ENCODE measurements around the gene AUTS2. TPM values are rescaled to one million over a fixed set of nuclear protein-coding genes. Genes with fewer than 3 reads are reported as not detected.

Gene AUTS2
- total RNA-seq, 1 donor from 2014 or later = 10.3 TPM

DNA sequence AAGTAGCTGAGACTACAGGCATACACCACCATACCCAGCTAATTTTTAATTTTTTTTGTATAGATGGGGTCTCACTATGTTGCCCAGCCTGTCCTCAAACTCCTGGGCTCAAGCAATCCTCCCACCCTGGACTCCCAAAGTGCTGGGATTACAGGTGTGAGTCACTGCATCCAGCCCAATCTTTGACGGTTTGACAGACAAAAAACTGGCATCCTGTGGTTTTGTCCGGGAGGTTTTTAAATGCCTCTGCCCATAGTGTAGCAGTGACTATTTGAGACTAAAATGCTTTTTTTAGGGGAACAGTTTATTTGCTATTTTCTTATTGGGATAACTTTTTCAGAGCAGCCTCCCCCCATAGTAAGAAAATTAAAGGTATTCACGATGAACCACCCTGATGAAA lies 1010.0 kb downstream of the AUTS2 start:
- intact Hi-C loops (cut with DNase I) = no loop called here
- DNase-seq (ENCODE audit: low spot score) = peak; percentile 10

- DNase-seq (ENCODE audit: low spot score) = peak; percentile 66
These were observed 1014.5 kb downstream of the AUTS2 start for GRCh38 chr7:70612811-70613210.

DNA sequence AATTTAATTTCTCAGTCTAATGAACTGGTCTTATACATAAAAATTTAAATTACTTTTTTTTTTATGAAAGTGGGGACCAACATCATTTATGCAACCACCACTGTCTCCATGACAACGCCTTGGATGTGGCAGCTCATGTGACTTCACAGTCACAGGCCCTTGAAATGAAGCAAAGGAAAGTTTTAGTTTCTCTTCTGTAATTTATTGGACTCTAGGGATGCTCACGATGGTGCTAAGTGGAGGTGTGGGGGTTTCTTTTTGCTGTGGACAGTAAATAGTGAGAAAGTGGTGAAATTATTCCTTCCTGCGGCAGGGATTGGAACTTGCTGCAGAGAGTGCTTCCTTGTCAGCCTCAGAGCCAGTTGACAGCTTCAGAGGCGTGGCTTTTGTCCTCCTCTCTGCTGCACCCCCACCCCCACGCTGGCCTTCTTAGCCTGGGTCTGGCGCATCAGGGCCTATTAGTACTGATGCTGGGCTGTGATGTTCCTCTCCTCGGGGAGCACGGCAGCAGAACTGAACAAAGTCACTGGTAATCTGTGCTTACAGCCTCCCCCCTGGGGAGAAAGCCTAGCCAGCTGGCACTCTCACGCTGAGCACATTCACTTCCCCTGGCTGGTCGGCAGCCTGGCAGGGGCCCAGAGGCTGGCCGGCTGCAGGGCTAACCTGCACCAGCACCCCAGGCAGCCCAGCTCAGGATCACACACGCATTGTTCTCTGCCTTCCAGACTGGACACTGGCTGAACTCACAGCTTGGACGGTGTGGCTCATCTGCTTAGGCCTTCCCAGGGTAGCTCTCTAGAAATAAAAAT lies 1016.2 kb downstream of the AUTS2 start:
- intact Hi-C loops (cut with DNase I) = loop anchor here (2.0 kb wide), 1 partner anchor 54 kb away; no protein-coding TSS in a partner anchor

More at GRCh38 chr7:70612811-70613210, 1014.5 kb downstream of the AUTS2 start:
- intact Hi-C loops (cut with DNase I) = no loop called here

DNA sequence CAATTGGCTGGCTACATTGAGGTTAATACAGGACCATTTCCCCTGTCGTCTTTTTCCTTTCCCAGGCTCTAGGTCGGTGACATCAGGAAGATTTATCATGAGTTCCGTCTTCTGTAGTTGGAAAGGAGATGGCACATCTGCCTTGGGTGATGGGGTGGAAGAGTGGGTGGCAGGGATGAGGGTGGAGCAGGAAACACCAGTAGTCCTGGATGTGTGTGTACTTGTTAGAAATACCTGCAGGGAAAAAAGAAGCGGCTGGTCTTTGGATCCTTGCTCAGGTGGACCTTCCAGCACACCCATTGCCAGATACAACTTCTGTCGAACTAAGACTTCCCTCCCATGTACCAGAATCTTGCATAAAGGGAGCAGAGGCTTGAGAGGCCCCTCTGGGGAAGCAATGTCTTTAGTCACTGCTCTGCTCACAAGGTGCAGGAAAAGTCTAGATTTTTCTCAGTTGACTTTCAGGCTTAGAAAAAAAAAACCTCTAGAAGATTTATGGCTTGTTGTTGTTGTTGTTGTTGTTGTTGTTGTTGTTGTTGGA lies 1016.9 kb downstream of the AUTS2 start:
- intact Hi-C loops (cut with DNase I) = loop anchor here (2.0 kb wide), 1 partner anchor 54 kb away; no protein-coding TSS in a partner anchor
- DNase-seq (ENCODE audit: low spot score) = peak; percentile 33

More for the DNA sequence above, 1016.2 kb downstream of the AUTS2 start:
- DNase-seq (ENCODE audit: low spot score) = peak; percentile 81

- intact Hi-C loops (cut with DNase I) = no loop called here
These were observed 1017.9 kb downstream of the AUTS2 start for GRCh38 chr7:70616211-70616610.

GRCh38 chr7:70616821-70617220 lies 1018.5 kb downstream of the AUTS2 start:
- no peak for DNase-seq (ENCODE audit: low spot score)
- intact Hi-C loops (cut with DNase I) = no loop called here

More at GRCh38 chr7:70616211-70616610, 1017.9 kb downstream of the AUTS2 start:
- peak; percentile 38 for DNase-seq (ENCODE audit: low spot score)

DNA sequence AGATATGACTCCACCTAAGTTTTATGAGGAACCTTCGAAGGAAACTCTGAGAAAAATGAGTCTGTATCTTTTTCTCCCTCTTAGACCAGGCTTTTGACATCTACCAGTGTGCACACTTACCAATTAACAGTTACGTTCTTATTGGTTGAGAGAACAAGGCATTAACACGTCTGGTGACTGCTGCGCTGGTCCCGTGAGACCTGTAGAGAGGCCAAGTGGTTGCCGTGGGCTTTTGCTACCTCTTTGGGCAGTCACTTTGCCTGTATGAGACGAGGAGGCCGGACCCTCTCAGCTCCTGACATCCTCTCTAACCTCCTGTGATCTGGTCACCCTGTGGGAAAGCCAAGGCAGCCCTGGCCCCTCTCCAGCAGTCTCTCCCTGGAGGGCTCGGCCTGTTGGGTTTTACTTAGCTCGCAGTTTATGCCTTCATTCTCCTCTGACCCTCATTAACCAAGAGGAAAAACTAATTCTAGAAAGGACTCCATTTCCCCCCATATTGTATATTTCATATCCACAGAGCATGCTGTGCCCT lies 1019.8 kb downstream of the AUTS2 start:
- no peak for DNase-seq (ENCODE audit: low spot score)
- intact Hi-C loops (cut with DNase I) = no loop called here

- intact Hi-C loops (cut with DNase I) = no loop called here
- no peak for DNase-seq (ENCODE audit: low spot score)
These were observed 1020.9 kb downstream of the AUTS2 start for GRCh38 chr7:70619130-70619529.

DNA sequence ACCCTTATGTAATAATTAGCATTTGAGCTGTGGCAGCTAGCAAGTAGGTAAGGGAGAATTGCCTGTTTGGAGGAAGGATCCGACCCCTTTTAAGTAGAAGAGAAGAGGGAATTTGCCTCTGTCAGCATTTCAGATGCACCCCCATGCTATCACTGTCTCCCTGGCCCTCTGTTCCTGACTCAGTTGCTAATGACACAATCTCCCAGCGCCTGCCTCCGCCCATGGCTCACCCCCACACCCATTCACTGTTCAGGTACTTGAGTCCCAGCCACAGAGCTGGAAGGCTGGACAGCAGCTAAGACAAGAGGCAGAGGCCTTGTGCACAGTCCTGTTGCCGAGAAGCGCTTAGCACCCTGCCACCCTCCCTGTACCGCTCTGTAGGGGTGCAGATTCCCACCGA lies 1021.4 kb downstream of the AUTS2 start:
- intact Hi-C loops (cut with DNase I) = no loop called here
- no peak for DNase-seq (ENCODE audit: low spot score)

DNA sequence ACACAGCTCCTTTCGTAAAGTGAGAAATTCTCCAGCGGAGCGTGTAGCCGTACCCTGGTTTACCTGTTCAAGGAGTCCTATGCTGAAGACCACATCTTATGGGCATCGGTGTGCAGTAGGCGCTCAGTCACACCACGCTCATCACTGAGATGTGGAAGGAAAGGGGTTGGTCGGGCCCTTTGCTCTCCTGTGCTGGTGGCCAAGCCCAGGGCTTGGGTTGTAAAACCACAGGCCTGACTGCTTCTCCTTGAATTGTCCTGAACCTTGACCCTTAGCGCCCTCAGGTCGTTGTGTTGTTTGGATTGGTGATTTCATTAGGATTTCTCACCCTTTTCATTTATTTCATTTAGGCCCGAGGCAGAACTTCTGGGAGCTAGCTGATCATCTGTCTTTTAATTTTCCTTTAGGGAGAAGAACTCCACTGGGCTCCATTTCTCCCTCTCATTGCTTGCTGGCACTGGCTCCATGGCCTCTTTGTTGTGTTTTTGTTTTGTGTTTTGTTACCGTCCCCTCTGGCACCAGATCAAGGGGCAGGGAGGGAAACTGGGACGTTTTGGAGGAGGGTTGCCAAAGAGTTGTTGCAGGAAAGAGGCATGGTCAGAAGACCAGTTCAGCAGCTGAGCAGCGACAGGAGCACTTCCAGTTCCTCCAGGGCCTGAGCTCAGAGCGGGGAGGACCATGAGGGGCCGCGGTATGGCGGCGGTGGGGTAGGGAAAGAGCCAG lies 1022.2 kb downstream of the AUTS2 start:
- DNase-seq (ENCODE audit: low spot score) = no peak
- intact Hi-C loops (cut with DNase I) = no loop called here

GRCh38 chr7:70621954-70622600 lies 1023.8 kb downstream of the AUTS2 start:
- DNase-seq (ENCODE audit: low spot score) = no peak
- intact Hi-C loops (cut with DNase I) = no loop called here

DNA sequence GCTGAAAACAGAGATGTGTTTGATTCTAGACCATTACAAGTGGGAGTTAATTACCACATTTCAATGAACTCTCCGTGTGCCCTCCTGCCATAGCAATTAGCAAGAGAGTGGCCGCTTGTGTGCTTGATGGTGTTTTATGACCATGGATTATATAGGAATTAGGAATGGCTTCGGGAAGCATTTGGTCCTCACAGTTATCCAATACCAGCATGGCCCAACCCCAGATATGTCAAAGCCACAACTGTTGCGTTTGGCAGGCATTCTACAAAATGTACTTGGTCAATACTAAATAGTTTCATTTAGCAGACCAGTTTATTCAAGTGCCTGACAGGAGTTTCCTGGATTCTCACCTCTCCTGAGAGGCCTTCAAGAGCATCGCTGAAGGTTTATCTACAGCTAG lies 1024.7 kb downstream of the AUTS2 start:
- intact Hi-C loops (cut with DNase I) = no loop called here
- DNase-seq (ENCODE audit: low spot score) = no peak

DNA sequence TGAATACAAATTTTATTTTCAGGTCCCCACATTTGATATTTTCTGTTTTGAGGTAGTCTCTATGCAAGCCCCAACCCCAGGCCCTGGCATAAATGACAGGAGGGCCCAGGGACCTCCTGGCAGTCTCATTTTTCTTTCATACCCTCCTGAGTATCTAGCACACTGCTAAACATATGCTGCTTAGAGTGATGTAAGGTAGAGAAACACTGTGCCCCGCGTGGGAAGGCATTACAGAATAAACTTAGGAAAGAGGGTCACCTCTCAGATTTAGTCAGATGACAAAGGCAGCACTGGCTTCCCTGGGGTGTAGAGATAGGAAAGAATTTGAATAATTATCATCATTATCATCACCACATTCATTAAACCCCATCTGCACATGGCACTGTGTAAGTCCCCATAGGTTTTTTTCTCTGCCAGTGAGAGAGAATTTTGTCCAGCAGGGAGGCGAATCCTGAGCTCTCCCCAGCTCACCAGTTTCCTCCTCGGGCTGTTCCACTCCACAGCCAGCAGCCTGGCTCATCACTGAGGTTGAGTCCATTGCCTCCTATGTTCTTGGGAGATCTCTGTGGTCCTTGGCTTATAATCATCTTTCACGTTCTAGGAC lies 1026.3 kb downstream of the AUTS2 start:
- no peak for DNase-seq (ENCODE audit: low spot score)
- intact Hi-C loops (cut with DNase I) = no loop called here

DNA sequence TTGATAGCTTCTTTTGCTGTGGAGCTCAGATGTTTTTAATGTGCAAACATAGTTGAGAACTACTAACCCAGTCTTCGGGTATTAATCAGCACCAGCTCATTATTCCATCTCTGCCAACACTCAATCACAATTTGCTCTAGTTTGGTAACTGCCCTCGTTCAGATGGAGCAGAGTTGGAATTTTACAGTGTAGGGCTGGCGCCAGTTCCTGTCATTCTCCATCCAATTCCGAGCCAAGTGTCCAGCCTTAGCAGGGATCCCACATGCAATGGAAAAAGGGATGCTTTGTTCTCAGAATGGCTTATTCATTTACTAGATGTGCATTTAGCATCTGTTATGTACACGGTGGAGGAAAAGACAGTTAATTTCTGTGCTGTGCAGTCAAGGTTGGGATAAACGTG lies 1029.2 kb downstream of the AUTS2 start:
- intact Hi-C loops (cut with DNase I) = no loop called here
- DNase-seq (ENCODE audit: low spot score) = no peak

DNA sequence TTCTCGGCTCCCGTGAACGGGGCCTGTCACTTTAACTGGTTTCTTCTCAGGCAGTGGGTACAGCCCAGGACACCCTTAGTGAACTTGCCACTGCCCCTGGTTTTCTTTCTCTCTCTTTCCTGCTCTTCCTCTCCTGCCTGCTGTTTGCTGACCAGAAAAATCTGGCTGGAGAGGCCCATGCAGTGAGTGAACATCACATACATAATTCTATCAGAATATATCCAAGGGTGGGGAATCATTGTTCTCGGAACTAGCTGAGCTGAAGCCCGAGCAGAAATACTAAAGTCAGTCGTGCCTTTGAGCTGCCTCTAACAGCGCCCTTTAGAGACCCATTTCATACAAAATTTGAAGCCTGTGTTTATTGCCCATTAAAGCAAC lies 1032.2 kb downstream of the AUTS2 start:
- no peak for DNase-seq (ENCODE audit: low spot score)
- intact Hi-C loops (cut with DNase I) = no loop called here

- no peak for DNase-seq (ENCODE audit: low spot score)
These were observed 1032.7 kb downstream of the AUTS2 start for GRCh38 chr7:70630818-70631457.

GRCh38 chr7:70631718-70632117 lies 1033.4 kb downstream of the AUTS2 start:
- DNase-seq (ENCODE audit: low spot score) = no peak
- intact Hi-C loops (cut with DNase I) = no loop called here

More at GRCh38 chr7:70630818-70631457, 1032.7 kb downstream of the AUTS2 start:
- intact Hi-C loops (cut with DNase I) = no loop called here

DNA sequence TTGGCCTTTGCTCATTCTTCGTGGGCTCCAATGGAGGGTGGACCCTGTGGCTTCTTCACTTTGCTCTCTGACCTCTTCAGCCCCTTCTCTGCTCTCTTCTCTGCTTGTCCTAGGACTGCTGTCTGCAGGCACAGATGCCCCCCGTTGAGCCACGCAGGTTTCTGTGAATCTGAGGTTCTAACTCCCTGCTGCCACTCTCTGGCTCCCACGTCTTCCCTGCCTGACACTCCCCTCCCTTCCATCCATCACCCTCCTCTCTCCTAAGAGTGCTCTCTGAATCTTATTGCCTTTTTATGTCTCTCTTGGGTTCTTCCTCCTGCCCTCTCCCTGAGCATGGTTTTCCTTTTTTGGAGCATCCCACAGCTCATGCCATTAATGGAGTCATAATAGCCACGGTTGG lies 1034.1 kb downstream of the AUTS2 start:
- DNase-seq (ENCODE audit: low spot score) = no peak
- intact Hi-C loops (cut with DNase I) = no loop called here

- DNase-seq (ENCODE audit: low spot score) = no peak
- intact Hi-C loops (cut with DNase I) = no loop called here
These were observed 1035.8 kb downstream of the AUTS2 start for GRCh38 chr7:70634071-70634470.

Measured in cardiac septum (tissue), 1 donor.